Uterus (tissue), 4 donors: Measurements from ENCODE around the gene PRUNE2. TPM values are rescaled to one million over a fixed set of nuclear protein-coding genes. Genes with fewer than 3 reads are reported as not detected.
A peak's percentile ranks its signal among the peaks of the same experiment; 100 is the strongest.

ENCODE experiments used
- DNase-seq, 2 donors: peaks; one replicate each; pipeline ENCODE4 v3.0.0-alpha.2; 2019 to 2020
- H3K27ac ChIP-seq, 2 donors: fragments of 200-600 bp; sonication (generic); 1 replicate in 1 of 2; 2 replicates in 1 of 2; pipeline ENCODE4 v1.5.1; 2016 to 2018
- H3K27me3 ChIP-seq, 2 donors: fragments of 200-600 bp; sonication (generic); one replicate each; pipeline ENCODE4 v1.5.1; 2018 to 2019; ENCODE audit warnings: control low read depth in 1 of 2
- H3K36me3 ChIP-seq, 2 donors: fragments of 200-600 bp; sonication (generic); one replicate each; pipeline ENCODE4 v1.5.1; 2019; ENCODE audit warnings: control low read depth in 1 of 2
- H3K4me1 ChIP-seq, 2 donors: fragments of 200-600 bp; sonication (generic); one replicate each; pipeline ENCODE4 v1.5.1; 2018 to 2019; ENCODE audit warnings: control low read depth in 1 of 2
- H3K4me3 ChIP-seq, 2 donors: fragments of 200-600 bp; sonication (generic); 1 replicate in 1 of 2; 2 replicates in 1 of 2; pipeline ENCODE4 v1.5.1; 2018 to 2019; ENCODE audit warnings: mild to moderate bottlenecking in 1 of 2
- H3K9me3 ChIP-seq, 2 donors: fragments of 200-600 bp; sonication (generic); one replicate each; pipeline ENCODE4 v1.5.1; 2019; ENCODE audit warnings: control low read depth in 1 of 2
- CTCF ChIP-seq, 4 experiments: fragments of 200-600 bp in 2 of 4; fragments of 450-650 bp in 2 of 4; sonication (generic) in 2 of 4; IDR thresholded peaks; one replicate each; pipeline ENCODE4 v1.5.1; 2016 to 2019; ENCODE audit warnings: antibody characterized with exemption in 4 of 4, mild to moderate bottlenecking in 2 of 4, moderate library complexity in 1 of 4
- POLR2A ChIP-seq, 2 donors: fragments of 450-650 bp; IDR thresholded peaks; one replicate each; pipeline ENCODE4 v1.6.1; 2016; ENCODE audit warnings: antibody characterized with exemption in 2 of 2, mild to moderate bottlenecking in 1 of 2, moderate library complexity in 1 of 2
- intact Hi-C: fragments of 100-400 bp; cut with DNase I; formaldehyde crosslinking; loops from one replicate; pipeline ENCODE4 v1.15.1; 2023; ENCODE audit warnings: low total_unique reads
- total RNA-seq, 4 donors: library from RNA; depleted of rRNA in 3 of 4; stranded (reverse); fragments of >200 nt in 3 of 4; gene quantifications; one replicate each; pipeline versions ENCODE4 v1.1.0 to v1.2.4, GENCODE V29; 2014 to 2023
- donor health status: DM: yes; HTN: yes; CAD: no.

PRUNE2 gene
- total RNA-seq, 4 donors from 2014 or later = 51.4 to 187 (median 97.1) TPM

- no peaks in the 10 kb centered on the region for H3K27me3 ChIP-seq
- H3K4me1 ChIP-seq = no peaks in the 10 kb centered on the region
- peaks cover 0 to 6% of the 10 kb centered on the region in 2 donors for H3K9me3 ChIP-seq
- TF ChIP-seq POLR2A (IDR thresholded peaks at IDR 0.05) (no peak), CTCF (IDR thresholded peaks at IDR 0.05) (no peak)
- DNase-seq = no peak
- H3K27ac ChIP-seq = no peak overlapping the region
- H3K4me3 ChIP-seq = no peak overlapping the region
- no peaks in the 10 kb centered on the region for H3K36me3 ChIP-seq
- intact Hi-C loops = no loop called here
Measured at GRCh38 chr9:76665458-76665857, 240.5 kb downstream of the PRUNE2 start.

- H3K27ac ChIP-seq = no peak overlapping the region
- DNase-seq = no peak
- TF ChIP-seq POLR2A (IDR thresholded peaks at IDR 0.05) (no peak), CTCF (IDR thresholded peaks at IDR 0.05) (no peak)
- H3K27me3 ChIP-seq = no peaks in the 10 kb centered on the region
- no peaks in the 10 kb centered on the region for H3K4me1 ChIP-seq
- no peak overlapping the region for H3K4me3 ChIP-seq
- no peaks in the 10 kb centered on the region for H3K36me3 ChIP-seq
- peaks cover 0 to 6% of the 10 kb centered on the region in 2 donors for H3K9me3 ChIP-seq
- intact Hi-C loops = no loop called here
Measured at GRCh38 chr9:76664120-76664519, 241.8 kb downstream of the PRUNE2 start.

- intact Hi-C loops = no loop called here
Measured at GRCh38 chr9:76662476-76663281, 243.2 kb downstream of the PRUNE2 start.

GRCh38 chr9:76658510-76659231, 247.2 kb downstream of the PRUNE2 start:
- Histone ChIP-seq H3K4me3 (no peak overlapping the region), H3K9me3 (peaks cover 0 to 6% of the 10 kb centered on the region in 2 donors), H3K27ac (no peak overlapping the region), H3K27me3 (no peaks in the 10 kb centered on the region), H3K4me1 (no peaks in the 10 kb centered on the region), H3K36me3 (no peaks in the 10 kb centered on the region)
- TF ChIP-seq CTCF (IDR thresholded peaks at IDR 0.05) (peak in 3 of 4 experiments; percentile 13 to 50 (median 48)), POLR2A (IDR thresholded peaks at IDR 0.05) (no peak)
- no peak for DNase-seq
- intact Hi-C loops = no loop called here

More at GRCh38 chr9:76662476-76663281, 243.2 kb downstream of the PRUNE2 start:
- no peak overlapping the region for H3K27ac ChIP-seq
- no peak overlapping the region for H3K4me3 ChIP-seq
- H3K4me1 ChIP-seq = no peaks in the 10 kb centered on the region
- H3K27me3 ChIP-seq = no peaks in the 10 kb centered on the region
- no peaks in the 10 kb centered on the region for H3K36me3 ChIP-seq
- peaks cover 0 to 6% of the 10 kb centered on the region in 2 donors for H3K9me3 ChIP-seq
- DNase-seq = no peak
- no peak for TF ChIP-seq CTCF (IDR thresholded peaks at IDR 0.05)

- intact Hi-C loops = no loop called here
- Histone ChIP-seq H3K27me3 (no peaks in the 10 kb centered on the region), H3K9me3 (peaks cover 0 to 2% of the 10 kb centered on the region in 2 donors), H3K36me3 (no peaks in the 10 kb centered on the region), H3K4me3 (no peak overlapping the region), H3K4me1 (no peaks in the 10 kb centered on the region), H3K27ac (no peak overlapping the region)
- no peak for TF ChIP-seq CTCF (IDR thresholded peaks at IDR 0.05)
- TF ChIP-seq POLR2A (IDR thresholded peaks at IDR 0.05) = no peak
- DNase-seq = no peak
Measured at GRCh38 chr9:76657265-76657664, 248.6 kb downstream of the PRUNE2 start.
